DOHH2 (cell line): ENCODE results near the gene OXCT2.

Source experiments
- CTCF ChIP-seq: fragments of 200-600 bp; sonication (generic); IDR thresholded peaks from one replicate; pipeline ENCODE4 v1.5.1; 2014; ENCODE audit warnings: antibody characterized with exemption, mild to moderate bottlenecking, low read depth, low read length; ENCODE audit not compliant: poor library complexity, severe bottlenecking
- EZH2phosphoT487 ChIP-seq: fragments of 200-600 bp; sonication (generic); IDR thresholded peaks from 2 replicates; pipeline ENCODE4 v1.6.1; 2017; ENCODE audit warnings: borderline replicate concordance, mild to moderate bottlenecking, antibody characterized with exemption, low read length, moderate library complexity, mixed read lengths

GRCh38 chr1:39788426-39788757 is 17.2 kb upstream of the OXCT2 start:
- TF ChIP-seq CTCF, result no peak
- no peak for TF ChIP-seq EZH2phosphoT487
